Testis (tissue), 2 donors: Measurements from ENCODE around the gene NFIA.

Experiments
- CTCF ChIP-seq, 3 experiments: fragments of 450-650 bp in 2 of 3; fragments of 200-600 bp in 1 of 3; sonication (generic) in 1 of 3; IDR thresholded peaks; one replicate each; pipeline ENCODE4 v1.5.1; 2016 to 2019; ENCODE audit warnings: antibody characterized with exemption in 3 of 3, mild to moderate bottlenecking in 2 of 3, moderate library complexity in 1 of 3
- POLR2A ChIP-seq: fragments of 450-650 bp; IDR thresholded peaks from one replicate; pipeline ENCODE4 v1.6.1; 2017; ENCODE audit warnings: antibody characterized with exemption, mild to moderate bottlenecking, moderate library complexity

DNA sequence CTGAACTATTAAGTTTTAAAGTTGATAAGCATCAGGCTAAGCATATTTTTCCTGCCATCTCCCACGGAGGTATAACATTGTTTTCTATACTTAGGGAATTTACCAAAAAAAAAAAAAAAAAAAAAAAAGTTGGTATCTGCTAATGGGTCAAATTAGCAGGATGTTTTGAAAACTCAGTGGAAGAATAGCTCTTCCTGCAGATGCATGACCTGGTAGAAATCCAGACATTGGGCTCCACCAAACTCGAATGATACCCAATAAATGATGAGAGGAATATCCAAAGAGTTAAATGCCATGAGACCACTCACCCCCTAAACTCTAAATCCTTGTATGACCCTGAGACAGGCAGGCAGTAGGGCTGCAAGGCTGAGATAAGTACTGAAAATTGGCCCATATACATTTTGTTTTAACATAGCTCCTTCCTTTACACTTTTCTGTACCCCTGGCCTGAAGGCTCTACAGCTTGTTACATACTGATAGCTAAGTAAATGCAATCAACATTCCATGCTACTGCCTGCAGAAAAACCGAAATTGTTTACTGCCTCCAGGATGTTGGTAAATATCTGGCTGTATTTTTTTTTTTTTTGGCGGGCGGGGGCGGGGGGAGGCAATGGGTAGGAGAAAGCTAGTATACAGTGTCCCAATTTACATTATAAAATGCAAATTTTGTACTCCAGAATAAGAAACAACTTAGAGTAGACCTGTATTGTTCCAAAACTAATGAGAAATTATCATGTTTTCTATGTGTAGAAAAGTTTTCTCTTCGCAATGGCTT lies 57.6 kb downstream of the NFIA start:
- TF ChIP-seq CTCF (IDR thresholded peaks at IDR 0.05) (no peak), POLR2A (no peak)
